HG03060 (cell line): ENCODE results near the gene FAM83G.

Source experiments
- ATAC-seq: cut with Tn5 transposase; IDR thresholded peaks from one replicate; pipeline ENCODE4 v1.9.1; 2021; ENCODE audit warnings: low read depth, moderate number of reproducible peaks; ENCODE audit not compliant: unreplicated experiment

Gene FAM83G

GRCh38 chr17:19012171-19013080 is 7.9 kb upstream of the FAM83G start:
- no peak for ATAC-seq

DNA sequence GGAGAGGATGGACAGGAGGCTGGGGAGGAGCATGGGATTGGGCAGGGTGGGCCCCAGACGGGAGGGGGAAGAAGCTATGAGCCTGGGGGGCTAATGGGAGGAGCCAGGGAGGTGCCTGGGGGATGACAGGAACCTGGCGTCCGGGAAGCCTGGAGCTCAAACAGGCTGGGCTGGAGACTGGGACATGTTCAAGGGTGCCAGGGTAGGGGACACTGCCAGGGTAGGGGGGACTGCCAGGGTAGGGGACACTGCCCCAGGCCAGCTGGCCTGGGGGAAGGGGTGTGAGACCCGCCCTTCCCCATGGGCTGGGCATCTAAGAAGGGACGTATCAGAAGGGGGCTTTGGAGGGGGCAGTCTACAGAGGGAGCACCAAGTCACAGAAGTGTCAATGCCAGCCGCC is 7.0 kb upstream of the FAM83G start:
- ATAC-seq: no peak

DNA sequence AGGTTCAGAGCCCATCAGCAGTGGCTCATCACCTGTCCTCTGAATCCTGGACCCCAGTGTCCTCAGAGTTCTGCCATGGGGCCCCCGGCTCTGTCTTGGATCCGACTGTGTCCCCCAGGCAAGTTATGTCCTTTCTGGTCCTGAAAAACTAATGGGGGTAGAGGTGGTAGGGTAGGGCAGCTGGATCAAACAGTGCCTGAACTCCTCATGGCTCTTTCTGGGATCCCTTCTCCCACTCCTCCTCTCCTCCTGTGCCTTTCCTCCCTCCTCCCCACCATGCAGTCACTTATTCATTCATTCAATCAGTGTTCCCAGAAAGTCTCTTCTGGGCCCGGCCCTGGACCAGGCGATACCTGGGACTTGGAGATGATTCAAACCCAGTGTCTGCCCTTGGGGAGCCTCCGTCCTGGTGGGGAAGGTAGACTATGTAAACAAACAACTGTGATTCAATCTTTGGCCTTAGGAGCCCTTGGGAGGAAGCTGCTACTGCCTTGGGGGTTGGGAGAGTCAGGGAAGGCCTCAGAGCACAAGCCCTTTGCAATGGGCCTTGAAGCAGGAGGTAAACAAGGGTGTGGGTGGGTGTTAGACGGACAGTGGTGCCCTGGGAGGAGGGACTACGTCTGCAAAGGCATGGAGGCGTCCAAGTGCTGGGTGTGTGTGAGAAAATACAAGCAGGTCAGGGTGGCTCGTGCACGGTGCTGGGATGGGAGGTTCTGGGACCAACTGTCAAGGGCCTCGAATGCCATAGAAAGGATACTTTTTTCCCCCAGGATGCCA is 6.4 kb upstream of the FAM83G start:
- ATAC-seq: no peak

DNA sequence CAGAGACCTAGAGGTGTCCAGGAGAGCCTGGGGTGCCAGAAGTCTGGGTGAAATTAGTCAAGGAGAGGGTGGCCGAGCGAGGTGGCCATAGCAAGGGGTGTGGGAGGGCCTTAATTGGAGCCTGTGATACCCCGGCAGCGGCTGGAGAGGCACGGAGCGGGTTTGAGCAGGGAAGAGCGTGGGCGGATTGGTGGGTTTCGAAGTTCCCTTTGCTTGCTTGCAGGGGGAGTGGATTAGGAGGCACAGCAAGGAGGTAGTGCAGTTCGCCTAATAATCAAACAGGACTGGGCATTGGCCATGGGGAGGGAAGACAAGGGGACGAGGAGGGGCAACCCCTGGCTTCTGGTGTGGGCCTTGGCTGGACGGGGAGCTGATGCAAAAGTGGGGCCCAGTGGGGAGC is 5.4 kb upstream of the FAM83G start:
- ATAC-seq: no peak

DNA sequence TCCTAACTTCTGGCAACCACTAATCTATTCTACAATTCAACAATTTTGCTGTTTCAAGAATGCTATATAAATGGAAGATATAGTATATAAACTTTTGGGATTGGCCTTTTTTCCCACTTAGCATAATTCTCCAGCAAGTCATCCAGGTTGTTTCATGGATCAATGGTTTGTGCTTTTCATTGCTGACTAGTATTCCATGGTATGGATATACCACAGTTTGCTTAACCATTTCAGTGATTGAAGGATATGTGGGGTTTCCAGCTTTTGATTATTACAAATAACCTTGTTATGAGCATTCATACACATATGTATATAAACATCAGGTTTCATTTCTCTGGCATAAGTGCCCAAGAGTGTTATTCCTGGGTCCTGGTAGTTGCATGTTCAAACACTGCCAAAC is 2.1 kb upstream of the FAM83G start:
- ATAC-seq: no peak

DNA sequence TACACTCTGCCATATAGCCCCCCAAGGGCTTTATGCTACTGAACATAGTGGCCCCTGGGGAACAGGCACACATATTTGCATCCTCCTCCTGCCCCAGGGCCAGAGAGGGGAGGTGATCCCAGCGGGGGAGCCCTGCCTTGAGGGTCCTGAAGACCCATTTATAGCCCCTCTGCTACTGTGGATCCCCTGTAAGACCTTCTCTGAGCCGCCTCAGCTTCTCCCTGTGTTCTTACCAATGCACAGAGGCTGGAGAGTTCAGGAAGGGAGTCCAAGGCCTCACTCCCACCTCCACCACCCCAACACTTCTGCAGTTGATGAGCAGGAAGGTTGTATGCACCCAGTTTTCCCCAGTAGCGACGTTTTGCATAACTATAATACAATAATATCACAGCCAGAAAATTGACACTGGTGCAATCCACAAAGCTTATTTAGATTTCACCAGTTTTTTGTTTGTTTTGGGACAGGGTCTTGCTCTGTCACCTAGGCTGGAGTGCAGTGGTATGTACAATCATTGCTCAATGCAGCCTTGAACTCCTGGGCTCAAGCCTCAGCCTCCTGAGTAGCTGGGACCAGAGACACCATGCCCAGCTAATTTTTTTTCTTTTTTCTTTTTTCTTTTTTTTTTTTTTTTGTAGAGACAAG is 1.3 kb upstream of the FAM83G start:
- no peak for ATAC-seq

GRCh38 chr17:19005137-19005773 is 691 bp upstream of the FAM83G start:
- ATAC-seq: no peak

- ATAC-seq: no peak
Observed at GRCh38 chr17:19003543-19004420, 782 bp downstream of the FAM83G start.

DNA sequence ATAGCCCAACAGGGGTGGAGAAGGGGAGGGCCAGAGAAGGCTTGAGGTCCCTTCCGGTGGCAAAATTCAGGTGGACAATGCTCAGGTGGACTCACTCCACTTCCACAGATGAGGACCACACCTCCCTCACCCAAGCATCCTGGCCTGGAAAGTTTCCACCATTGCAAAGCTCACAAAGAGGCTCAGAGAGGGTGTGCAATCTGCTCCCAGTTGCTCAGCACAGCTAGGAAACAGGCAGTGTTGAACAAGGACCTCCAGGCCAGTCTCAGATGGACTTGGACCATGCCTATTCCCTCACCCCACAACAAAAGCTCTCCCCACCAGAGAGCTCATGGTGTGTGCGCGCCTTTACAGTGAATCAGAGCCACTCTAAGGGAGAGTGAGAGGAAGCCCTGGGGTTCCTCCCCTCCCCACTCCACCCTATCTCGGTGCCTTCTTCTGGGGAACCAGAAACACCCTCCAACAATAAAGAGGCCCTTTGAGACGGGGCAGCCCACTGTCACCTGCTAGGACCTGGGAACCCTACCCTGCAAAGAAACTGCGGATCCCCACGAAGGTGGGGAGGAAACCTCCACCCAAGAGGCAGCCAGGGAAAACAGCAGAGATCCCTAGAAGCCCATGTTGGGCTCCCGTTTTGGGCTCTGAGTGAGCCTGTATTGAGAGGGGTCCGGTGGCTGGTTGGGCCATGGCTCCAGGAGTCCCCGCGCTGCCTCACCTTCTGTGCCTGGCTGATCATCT is 1.6 kb downstream of the FAM83G start:
- no peak for ATAC-seq

DNA sequence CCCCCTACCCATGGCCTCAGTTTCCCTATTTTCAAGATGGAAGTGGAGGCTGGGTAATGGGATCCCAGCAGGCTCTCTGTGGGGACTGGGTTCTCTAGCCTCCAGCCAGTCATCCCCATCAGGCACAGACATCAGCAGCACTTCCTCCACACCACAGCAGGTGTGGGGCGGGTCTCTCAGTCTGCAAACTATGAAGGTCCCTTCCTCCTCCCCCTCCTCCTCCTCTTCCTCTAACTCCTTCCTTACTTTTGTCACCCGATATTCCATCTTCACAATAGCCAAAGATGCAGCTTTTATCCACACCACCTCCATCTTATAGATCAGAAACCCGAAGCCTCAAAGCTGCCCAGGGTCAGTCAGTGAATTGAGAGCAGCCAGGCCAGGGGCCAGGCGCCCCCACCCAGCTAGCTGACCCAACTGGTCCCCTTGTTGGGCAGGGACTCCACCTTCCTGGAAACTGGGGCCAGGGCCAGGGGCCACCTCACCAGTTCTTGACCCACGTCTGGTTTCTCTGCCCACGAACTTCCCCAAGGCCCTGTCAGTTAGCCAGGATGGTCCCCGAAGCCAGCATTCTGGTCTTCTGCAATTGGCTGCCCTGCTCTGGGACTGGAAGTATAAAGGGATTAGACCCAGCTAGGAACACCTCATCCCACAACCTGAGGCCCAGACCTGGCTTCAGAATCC is 2.5 kb downstream of the FAM83G start:
- no peak for ATAC-seq

GRCh38 chr17:19000531-19001325 is 3.8 kb downstream of the FAM83G start:
- ATAC-seq: no peak

- ATAC-seq: no peak
Observed at GRCh38 chr17:18999911-19000310, 4.7 kb downstream of the FAM83G start.

DNA sequence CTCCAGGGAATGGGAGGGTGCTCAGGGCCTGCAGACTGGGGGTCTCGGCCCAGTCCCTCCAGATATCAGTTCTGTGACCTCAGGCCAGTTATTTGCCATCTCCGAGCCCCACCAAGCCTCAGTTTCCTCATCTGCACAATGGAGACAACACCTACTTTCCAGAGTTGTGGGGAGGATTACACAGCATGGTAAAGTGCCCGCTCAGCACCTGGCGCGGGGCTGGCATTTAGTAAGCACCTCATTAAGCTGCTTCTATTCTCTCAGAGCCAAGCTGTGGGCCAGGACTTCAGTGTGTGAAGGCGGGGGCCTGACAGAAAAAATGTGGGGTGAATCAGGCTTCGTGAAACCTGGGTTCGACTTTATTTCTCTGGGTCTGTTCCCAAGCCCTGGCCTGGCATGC is 5.2 kb downstream of the FAM83G start:
- no peak for ATAC-seq

DNA sequence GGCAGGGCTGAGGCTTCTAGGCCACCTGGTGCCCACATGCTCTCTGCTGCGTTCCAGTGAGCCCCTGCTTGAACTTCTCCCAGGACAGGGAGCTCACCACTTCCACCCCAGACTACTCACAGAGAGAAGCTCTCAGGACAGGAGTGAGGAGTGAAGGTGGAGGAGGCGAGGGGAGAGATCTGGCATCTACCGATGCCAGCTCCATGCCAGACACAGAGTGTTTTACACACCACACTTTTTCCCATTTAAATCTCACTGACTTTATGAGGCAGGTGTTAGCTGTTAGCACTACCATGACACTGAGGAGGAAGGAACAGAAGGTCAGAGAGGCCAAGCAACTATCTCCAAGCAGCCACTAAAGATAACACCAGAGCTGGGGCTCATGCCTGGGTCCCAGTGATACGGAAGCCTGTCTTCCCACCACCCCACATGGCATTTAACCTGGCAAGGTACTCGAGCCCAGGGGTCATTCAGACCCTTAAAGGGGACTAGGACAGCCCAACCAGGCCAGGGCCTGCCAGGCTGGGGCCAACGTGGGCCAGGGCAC is 6.8 kb downstream of the FAM83G start:
- ATAC-seq: no peak

- ATAC-seq: no peak
Observed at GRCh38 chr17:18996458-18996857, 8.1 kb downstream of the FAM83G start.

GRCh38 chr17:18995220-18995619 is 9.3 kb downstream of the FAM83G start:
- no peak for ATAC-seq

DNA sequence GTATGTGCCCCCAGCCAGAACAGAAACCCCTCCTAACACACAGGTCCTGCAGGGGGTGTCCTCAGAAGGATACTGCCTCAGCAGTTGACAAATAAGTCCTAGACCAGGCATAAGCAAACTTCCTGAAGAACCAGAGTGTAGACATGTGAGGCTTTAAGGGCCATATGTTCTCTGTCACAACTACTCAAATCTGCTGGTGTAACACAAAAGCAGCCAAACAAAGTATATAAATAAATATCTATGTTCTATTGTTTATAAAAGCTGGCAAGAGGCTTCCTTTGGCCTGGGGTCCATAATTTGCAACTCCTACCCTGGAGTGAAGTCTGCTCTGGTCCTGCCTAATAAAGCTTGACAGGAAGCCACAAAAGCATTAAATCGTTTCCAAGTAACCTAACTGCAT is 9.9 kb downstream of the FAM83G start:
- ATAC-seq: no peak
